HG03175 (cell line): ENCODE results near the gene HOMER2.
"Not testable (repeated sequence)": the region's sequence is repeated elsewhere in the genome, so short reads cannot be mapped to it uniquely, and the experiment has no call there.

ENCODE experiments used
- ATAC-seq: cut with Tn5 transposase; IDR thresholded peaks from one replicate; pipeline ENCODE4 v1.9.1; 2021; ENCODE audit warnings: mild to moderate bottlenecking, moderate library complexity; ENCODE audit not compliant: unreplicated experiment

Gene HOMER2

GRCh38 chr15:82952158-82953081, at the start of gene HOMER2:
Gene HOMER2 (minus strand): TSS chr15:82952720. CDS start chr15:82952535, 185 bp downstream.
- ATAC-seq, result peak; percentile 43

- ATAC-seq, result not testable (repeated sequence)
Measured at GRCh38 chr15:83000672-83001031, 48.1 kb upstream of the HOMER2 start.

GRCh38 chr15:82999905-83000671, 47.6 kb upstream of the HOMER2 start:
- ATAC-seq, result peak; percentile 78

- ATAC-seq, result no peak
Measured at GRCh38 chr15:82999426-82999825, 46.9 kb upstream of the HOMER2 start.

GRCh38 chr15:82995938-82996337, 43.4 kb upstream of the HOMER2 start:
- no peak for ATAC-seq

- ATAC-seq, result no peak
Measured at GRCh38 chr15:82995076-82995475, 42.6 kb upstream of the HOMER2 start.

- no peak for ATAC-seq
Measured at GRCh38 chr15:82993144-82993543, 40.6 kb upstream of the HOMER2 start.

- no peak for ATAC-seq
Measured at GRCh38 chr15:82992436-82992998, 40.0 kb upstream of the HOMER2 start.

- ATAC-seq, result peak; percentile 26
Measured at GRCh38 chr15:82986442-82986780, 33.9 kb upstream of the HOMER2 start.

GRCh38 chr15:82985688-82986441, 33.3 kb upstream of the HOMER2 start, which contains the start of gene RAMAC:
Gene RAMAC (plus strand): TSS chr15:82986210. CDS start chr15:82989019, 2,809 bp downstream.
- peak; percentile 97 for ATAC-seq

- no peak for ATAC-seq
Measured at GRCh38 chr15:82980981-82981380, 28.5 kb upstream of the HOMER2 start.

- ATAC-seq, result no peak
Measured at GRCh38 chr15:82979726-82980125, 27.2 kb upstream of the HOMER2 start.

GRCh38 chr15:82978438-82978837, 25.9 kb upstream of the HOMER2 start:
- no peak for ATAC-seq

- no peak for ATAC-seq
Measured at GRCh38 chr15:82977076-82977475, 24.6 kb upstream of the HOMER2 start.

GRCh38 chr15:82972990-82973389, 20.5 kb upstream of the HOMER2 start:
- ATAC-seq, result no peak

GRCh38 chr15:82971218-82971984, 18.9 kb upstream of the HOMER2 start:
- ATAC-seq, result no peak

- ATAC-seq, result no peak
Measured at GRCh38 chr15:82970696-82971095, 18.2 kb upstream of the HOMER2 start.

- no peak for ATAC-seq
Measured at GRCh38 chr15:82970078-82970686, 17.7 kb upstream of the HOMER2 start.

- ATAC-seq, result no peak
Measured at GRCh38 chr15:82969353-82969752, 16.8 kb upstream of the HOMER2 start.

- no peak for ATAC-seq
Measured at GRCh38 chr15:82968066-82968465, 15.5 kb upstream of the HOMER2 start.
